Activated naive CD8-positive, alpha-beta T cell treated with anti-CD3 and anti-CD28 coated beads, Interleukin-2, amount 50 U/mL, for 16 hours (primary cell): ENCODE results near the gene DPM1.

Source experiments
- DNase-seq: peaks from one replicate; pipeline ENCODE4 v3.0.0-alpha.2; 2020; ENCODE audit warnings: low read depth, low spot score

The DPM1 gene

DNA sequence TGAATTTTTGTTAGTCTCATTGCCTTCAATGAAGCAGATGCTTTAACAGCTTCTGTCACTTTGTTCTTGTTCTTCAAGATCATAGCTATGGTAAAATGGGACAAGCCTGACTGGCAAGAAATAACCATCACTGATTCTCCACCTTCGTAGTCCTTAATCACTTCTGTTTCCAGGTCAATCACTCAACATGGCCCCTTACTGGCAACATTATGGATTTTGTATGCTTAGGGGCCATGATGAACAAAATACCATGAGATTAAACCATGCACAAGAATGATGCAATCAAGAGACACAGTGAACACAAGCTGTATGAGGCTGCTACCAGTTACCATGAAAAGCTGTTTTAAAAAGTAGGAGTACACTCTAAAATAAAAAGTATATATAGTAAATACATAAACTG lies 59.9 kb downstream of the DPM1 start:
- DNase-seq: no peak

DNA sequence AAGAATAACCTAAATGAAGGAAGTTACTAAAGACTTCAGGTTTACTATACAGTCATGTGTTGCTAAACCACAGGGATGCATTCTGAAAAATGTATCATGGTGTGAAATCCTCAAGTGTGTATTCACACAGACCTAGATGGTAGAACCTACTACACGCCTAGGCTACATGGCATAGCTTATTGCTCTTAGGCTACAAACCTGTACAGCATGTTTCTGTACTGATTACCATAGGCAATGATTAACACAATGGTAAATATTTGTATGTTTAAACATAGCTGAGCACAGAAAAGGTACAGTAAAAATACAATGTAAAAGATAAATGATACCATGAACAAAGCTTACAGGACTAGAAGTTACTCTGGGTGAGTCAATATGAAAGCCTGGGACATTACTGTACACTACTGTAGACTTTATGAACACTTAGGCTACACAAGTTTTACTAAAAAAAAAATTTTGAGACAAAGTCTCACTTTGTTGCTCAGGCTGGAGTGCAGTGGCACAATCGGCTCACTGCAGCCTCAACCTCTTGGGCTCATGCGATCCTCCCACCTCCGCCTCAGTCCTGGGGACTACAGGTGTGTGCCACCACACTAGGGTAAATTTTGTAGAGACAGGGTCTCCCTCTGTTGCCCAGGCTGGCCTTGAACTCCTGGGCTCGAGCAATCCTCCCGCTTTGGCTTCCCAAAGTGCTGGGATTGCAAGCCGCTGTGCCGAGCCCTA lies 63.1 kb downstream of the DPM1 start:
- DNase-seq: no peak

DNA sequence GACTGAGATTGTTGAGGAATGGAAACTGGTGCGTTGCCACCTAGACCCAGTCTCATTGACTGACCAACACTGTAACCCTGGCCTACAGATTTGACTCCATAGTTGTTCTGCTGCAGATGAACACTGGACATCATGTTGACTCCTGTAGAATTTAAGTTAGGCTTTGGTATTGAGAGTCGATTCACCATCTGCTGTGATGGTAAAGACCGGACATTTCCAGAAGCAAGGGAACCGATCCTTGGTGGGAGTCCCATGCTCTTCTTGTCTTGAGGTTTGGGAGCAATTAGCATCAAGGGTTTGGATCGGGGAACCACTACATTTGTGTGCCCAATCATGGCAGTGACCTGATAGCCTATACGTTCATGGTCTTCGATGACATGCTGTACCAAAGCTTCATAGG lies 64.7 kb downstream of the DPM1 start:
- DNase-seq: no peak

GRCh38 chr20:50892394-50892793 lies 65.9 kb downstream of the DPM1 start:
- no peak for DNase-seq

GRCh38 chr20:50891138-50891537 lies 67.2 kb downstream of the DPM1 start:
- DNase-seq: no peak

DNA sequence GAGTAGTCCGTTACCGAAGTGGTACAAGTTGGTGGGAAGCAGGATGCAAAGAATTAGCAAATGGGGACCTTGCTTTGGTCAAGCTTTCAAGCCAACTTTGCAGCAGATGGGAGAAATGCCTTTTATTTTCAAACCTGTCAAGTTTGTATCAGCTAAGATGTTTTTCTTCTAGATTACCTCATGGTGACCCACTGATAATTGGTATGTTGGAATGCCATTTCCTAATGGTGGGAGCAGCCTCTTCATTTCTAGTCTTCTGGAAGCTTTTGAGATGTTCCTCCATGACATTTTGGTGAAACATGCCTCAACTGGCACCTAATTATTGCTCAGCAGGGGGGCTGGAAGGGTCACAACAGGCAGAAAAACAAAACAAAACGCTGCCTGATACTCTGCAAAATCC lies 70.8 kb downstream of the DPM1 start:
- DNase-seq: no peak

GRCh38 chr20:50886184-50886790 lies 72.0 kb downstream of the DPM1 start:
- DNase-seq: no peak

DNA sequence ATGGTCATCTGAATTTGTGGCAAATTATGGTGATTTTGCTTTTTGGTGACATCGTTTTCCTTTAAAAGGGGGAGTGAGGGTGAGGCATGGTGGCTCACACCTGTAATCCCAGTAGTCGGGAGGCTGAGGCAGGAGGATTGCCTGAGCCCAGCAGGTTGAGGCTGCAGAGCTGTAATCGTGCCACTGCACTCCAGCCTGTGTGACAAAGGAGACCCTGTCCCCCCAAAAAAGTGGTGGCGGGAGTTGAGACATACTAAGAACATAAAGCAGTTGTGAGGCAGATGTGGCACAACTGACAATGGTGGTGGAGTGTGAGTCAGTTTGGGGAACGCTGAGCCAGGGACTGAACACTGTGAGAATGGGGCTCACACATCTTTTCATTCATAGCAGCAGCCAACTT lies 72.6 kb downstream of the DPM1 start:
- no peak for DNase-seq

DNA sequence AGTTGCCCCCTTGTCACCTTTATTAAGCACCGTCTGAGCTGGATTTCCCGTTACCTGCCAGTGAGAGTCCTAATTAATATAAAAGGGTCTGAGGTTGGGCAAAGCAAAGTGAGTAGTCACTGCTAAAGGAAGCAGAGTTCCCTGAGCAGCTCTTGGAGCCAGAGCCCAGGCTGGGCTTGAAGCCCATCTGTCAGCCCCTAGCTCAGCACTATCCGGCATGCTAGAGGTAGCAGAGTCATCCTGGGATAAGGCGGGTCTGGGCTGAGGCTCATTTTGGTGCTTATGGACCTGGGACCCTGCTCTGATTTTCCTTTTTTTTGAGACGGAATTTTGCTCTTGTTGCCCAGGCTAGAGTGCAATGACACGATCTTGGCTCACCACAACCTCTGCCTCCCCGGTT lies 73.3 kb downstream of the DPM1 start:
- DNase-seq: no peak
